Activated naive CD4-positive, alpha-beta T cell treated with anti-CD3 and anti-CD28 coated beads, Interleukin-2, amount 50 U/mL, for 24 hours (primary cell): ENCODE measurements around the gene ATP6AP2.
"Not testable (repeated sequence)": the region's sequence is repeated elsewhere in the genome, so short reads cannot be mapped to it uniquely, and the experiment has no call there.

Source experiments
- H3K27ac Mint-ChIP-seq: one replicate; pipeline ENCODE4 v1.8.0; 2021; ENCODE audit warnings: mild to moderate bottlenecking, mixed read lengths
- H3K27me3 Mint-ChIP-seq: one replicate; pipeline ENCODE4 v1.8.0; 2021; ENCODE audit warnings: mixed read lengths
- H3K36me3 Mint-ChIP-seq: one replicate; pipeline ENCODE4 v1.8.0; 2021; ENCODE audit warnings: mixed read lengths
- H3K4me1 Mint-ChIP-seq: one replicate; pipeline ENCODE4 v1.8.0; 2021; ENCODE audit warnings: mixed read lengths
- H3K4me3 Mint-ChIP-seq: one replicate; pipeline ENCODE4 v1.8.0; 2021; ENCODE audit warnings: mild to moderate bottlenecking, mixed read lengths
- H3K9me3 Mint-ChIP-seq: one replicate; pipeline ENCODE4 v1.8.0; 2021; ENCODE audit warnings: mixed read lengths

Gene ATP6AP2

DNA sequence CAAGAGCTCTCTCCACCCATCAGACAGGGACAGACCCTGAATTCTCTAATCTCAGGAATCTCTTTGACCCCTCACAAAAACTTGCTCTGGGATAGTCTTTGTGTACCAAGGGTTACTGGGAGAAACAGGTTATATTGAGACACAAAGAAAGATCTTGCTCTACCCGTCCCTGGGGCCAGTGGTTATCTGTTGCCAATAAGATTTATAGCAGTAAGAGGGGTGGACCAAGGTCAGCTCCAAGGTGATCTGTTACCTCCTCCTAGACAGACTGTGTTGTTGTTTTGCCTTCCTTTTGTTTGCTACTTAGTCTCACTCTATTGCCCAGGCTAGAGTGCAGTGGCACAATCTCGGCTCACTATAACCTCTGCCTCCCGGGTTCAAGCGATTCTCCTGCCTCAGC lies 16.3 kb upstream of the ATP6AP2 start:
- H3K27ac Mint-ChIP-seq: no peak overlapping the region
- H3K4me1 Mint-ChIP-seq: no peaks in the 10 kb centered on the region
- no peaks in the 10 kb centered on the region for H3K9me3 Mint-ChIP-seq
- H3K4me3 Mint-ChIP-seq: no peak overlapping the region
- no peaks in the 10 kb centered on the region for H3K27me3 Mint-ChIP-seq
- no peaks in the 10 kb centered on the region for H3K36me3 Mint-ChIP-seq

DNA sequence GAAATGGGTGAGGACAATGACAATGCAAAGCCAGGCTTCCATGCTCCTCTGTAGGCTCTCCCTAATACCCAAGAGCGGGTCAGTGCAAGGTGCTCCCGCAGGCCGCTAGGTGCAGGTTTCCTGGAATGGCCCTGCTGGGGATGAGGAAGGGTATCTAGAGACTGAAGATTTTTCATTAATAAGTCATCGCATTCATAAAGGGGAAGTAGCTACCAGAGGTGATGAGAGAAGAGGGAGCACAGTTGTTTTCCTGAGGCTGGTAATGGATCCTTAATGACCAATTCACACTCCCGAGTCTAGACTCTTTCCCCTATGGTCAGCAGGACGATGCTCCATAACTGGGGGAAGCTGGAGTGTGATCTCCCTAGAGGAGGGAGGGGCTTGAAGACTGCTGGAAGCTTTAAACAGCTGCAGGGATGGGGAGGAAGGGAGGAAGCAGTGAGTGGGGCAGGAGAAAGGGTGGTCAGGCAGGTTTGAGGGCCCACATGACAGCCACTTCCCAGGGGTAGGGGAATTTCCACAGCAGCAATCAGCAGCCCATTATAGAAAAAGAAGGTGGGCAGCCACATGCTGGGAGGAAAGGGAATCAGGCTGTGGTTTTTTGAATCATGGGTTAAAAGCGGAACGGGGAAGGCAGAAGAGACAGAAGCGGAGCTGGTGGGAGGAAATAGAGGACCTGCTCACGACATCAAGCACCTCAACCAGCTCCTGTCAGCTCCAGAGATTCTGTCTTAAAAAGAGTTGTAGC lies 10.2 kb upstream of the ATP6AP2 start:
- Mint-ChIP-seq H3K9me3 (no peaks in the 10 kb centered on the region), H3K4me1 (peaks cover 18% of the 10 kb centered on the region), H3K27me3 (no peaks in the 10 kb centered on the region), H3K36me3 (no peaks in the 10 kb centered on the region), H3K4me3 (peak overlapping the region; percentile 86), H3K27ac (peak overlapping the region; percentile 97)

DNA sequence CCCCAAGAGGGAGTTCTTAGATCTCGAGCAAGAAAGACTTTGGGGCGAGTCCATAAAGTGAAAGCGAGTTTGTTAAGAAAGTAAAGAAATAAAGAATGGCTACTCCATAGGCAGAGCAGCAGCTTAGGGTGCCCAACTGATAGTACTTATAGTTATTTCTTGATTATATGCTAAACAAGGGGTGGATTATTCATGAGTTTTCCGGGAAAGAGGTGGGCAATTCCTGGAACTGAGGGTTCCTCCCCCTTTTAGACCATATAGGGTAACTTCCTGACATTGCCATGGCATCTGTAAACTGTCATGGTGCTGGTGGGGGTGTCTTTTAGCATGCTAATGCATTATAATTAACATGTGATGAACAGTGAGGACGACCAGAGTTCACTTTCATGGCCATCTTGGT lies 9.6 kb upstream of the ATP6AP2 start:
- H3K36me3 Mint-ChIP-seq, H3K27me3 Mint-ChIP-seq, H3K9me3 Mint-ChIP-seq: not testable (repeated sequence)
- Mint-ChIP-seq H3K4me3 (peak overlapping the region; percentile 86), H3K27ac (peak overlapping the region; percentile 97), H3K4me1 (peaks cover 18% of the 10 kb centered on the region)

DNA sequence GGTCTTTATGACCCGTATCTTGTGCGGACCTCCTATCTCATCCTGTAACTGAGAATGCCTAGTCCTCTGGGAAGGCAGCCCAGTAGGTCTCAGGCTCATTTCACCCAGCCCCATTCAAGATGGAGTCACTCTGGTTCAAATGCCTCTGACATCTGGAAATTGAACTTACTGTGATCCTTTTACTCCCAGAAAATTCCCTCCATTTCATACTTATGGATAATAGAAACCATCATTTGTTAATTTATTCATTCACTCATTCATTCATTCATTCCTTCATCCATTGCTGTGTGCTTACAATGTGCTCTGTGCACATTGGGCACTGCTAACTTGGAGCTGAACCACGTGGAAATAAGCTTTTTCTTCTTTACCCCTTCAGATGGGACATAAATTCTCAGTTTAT lies 9.2 kb upstream of the ATP6AP2 start:
- peak overlapping the region; percentile 97 for H3K27ac Mint-ChIP-seq

DNA sequence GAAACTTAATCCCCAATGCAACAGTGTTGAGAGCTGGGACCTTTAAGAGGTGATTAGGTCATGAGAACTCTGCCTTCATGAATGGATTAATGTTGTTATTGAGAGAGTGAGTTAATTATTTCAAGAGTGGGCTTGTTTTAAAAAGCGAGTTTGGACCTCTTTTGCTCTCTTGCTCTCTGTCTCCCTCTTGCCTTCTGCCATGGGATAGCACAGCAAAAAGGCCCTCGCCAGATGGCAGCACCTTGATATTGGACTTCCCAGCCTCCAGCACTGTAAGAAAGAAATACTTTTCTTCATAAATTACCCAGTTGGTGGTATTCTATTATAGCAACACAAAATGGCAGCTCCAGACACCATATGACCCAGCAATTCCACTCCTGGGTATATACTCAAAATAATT lies 7.0 kb upstream of the ATP6AP2 start:
- Mint-ChIP-seq H3K4me1 (peaks cover 18% of the 10 kb centered on the region), H3K36me3 (no peaks in the 10 kb centered on the region), H3K27me3 (no peaks in the 10 kb centered on the region), H3K27ac (no peak overlapping the region), H3K9me3 (no peaks in the 10 kb centered on the region), H3K4me3 (no peak overlapping the region)

More for the DNA sequence above, 9.2 kb upstream of the ATP6AP2 start:
- H3K36me3 Mint-ChIP-seq: no peaks in the 10 kb centered on the region
- peak overlapping the region; percentile 86 for H3K4me3 Mint-ChIP-seq
- H3K4me1 Mint-ChIP-seq: peaks cover 18% of the 10 kb centered on the region
- no peaks in the 10 kb centered on the region for H3K27me3 Mint-ChIP-seq
- no peaks in the 10 kb centered on the region for H3K9me3 Mint-ChIP-seq

DNA sequence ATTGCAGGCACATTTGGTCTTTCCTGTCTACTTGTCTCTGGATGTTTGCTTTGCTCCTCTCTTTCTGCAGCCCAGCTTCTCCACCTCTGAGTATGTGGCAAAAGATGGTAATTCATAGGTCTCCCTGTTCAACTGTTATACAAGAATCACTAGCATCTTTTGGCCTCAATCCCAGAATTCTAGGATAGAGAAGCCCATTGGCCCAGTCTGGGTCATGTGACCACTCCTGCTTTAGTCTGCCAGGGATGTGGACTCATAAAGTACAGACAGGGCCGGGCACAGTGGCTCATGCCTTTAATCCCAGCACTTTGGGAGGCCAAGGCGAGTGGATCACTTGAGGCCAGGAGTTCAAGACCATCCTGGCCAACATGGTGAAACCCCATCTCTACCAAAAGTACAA lies 5.4 kb upstream of the ATP6AP2 start:
- H3K9me3 Mint-ChIP-seq, H3K27me3 Mint-ChIP-seq, H3K27ac Mint-ChIP-seq, H3K36me3 Mint-ChIP-seq, H3K4me3 Mint-ChIP-seq: not testable (repeated sequence)
- peaks cover 17% of the 10 kb centered on the region for H3K4me1 Mint-ChIP-seq

DNA sequence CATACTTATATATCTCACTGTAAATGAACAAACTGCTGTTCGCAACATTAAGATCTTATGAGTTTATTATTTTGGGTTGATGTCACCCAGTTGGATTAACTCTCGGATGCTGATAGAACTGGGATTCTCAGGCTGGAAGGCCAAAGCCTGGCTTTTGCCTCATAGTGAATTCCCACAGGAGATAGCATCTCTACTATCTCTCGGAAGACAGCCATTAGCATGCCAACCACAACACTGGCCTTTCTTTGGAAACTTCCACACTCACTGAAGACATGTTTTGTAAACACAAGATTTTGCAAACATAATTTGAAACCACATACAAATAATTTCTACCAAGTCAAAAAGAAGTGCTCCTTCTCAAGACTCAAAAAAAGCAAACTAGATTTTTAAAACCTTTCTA lies 4.5 kb upstream of the ATP6AP2 start:
- H3K4me1 Mint-ChIP-seq: peaks cover 8% of the 10 kb centered on the region
- no peaks in the 10 kb centered on the region for H3K9me3 Mint-ChIP-seq
- no peaks in the 10 kb centered on the region for H3K27me3 Mint-ChIP-seq
- H3K4me3 Mint-ChIP-seq: no peak overlapping the region
- H3K27ac Mint-ChIP-seq: no peak overlapping the region
- H3K36me3 Mint-ChIP-seq: no peaks in the 10 kb centered on the region

DNA sequence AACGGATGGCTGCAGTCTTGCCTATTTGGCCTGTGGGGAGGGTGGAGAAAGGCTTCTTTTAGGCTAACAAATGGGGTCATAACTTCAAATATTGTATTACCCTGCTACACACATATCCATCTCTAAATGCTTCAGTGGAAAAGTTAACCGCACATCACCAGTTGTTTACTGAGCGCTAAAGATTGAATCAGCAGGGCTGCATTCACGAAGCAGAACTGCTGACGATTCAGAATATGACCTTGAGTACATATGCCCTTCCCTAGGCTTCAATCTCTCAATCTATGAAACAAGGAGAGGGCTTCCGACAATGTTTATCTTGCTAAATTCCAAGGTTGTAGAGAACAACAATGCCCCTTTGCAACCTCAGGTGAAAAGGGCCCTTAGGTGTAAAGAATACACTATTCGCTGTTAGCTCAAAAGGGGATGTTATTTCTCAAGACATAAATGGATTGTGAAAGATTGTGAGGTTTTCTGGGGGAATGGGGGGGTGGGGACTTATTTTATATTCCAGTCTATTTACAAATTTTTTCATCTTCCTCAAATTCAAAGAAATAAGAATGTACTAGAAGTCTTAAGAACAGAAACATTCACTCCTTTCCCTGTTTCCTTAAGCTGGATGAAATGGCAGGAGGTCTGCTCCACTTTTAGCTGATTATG lies 2.6 kb upstream of the ATP6AP2 start:
- Mint-ChIP-seq H3K4me3 (no peak overlapping the region), H3K9me3 (no peaks in the 10 kb centered on the region), H3K27ac (no peak overlapping the region), H3K4me1 (peaks cover 19% of the 10 kb centered on the region), H3K36me3 (no peaks in the 10 kb centered on the region), H3K27me3 (no peaks in the 10 kb centered on the region)

DNA sequence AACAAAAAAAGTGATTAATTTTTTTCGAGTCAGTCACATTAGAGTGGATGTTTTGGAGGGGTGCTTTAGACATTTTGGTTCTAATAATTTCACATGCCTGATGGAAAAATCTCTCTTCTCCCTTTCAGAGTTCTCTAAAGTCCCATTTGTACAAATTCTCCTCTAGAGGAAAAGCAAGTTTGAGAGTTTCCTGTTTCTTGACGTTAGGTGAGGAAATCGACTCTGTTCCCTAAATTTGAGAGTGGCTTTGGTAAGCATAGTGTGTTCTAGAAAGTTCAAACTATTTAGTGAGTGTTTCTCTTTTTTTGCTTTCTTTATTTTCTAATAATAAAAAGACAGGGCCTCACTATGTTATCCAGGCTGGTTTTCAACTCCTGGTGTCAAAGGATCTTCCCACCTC lies 1.6 kb upstream of the ATP6AP2 start:
- no peaks in the 10 kb centered on the region for H3K27me3 Mint-ChIP-seq
- H3K9me3 Mint-ChIP-seq: no peaks in the 10 kb centered on the region
- H3K4me1 Mint-ChIP-seq: peaks cover 27% of the 10 kb centered on the region
- H3K36me3 Mint-ChIP-seq: no peaks in the 10 kb centered on the region
- H3K4me3 Mint-ChIP-seq: no peak overlapping the region
- H3K27ac Mint-ChIP-seq: no peak overlapping the region

DNA sequence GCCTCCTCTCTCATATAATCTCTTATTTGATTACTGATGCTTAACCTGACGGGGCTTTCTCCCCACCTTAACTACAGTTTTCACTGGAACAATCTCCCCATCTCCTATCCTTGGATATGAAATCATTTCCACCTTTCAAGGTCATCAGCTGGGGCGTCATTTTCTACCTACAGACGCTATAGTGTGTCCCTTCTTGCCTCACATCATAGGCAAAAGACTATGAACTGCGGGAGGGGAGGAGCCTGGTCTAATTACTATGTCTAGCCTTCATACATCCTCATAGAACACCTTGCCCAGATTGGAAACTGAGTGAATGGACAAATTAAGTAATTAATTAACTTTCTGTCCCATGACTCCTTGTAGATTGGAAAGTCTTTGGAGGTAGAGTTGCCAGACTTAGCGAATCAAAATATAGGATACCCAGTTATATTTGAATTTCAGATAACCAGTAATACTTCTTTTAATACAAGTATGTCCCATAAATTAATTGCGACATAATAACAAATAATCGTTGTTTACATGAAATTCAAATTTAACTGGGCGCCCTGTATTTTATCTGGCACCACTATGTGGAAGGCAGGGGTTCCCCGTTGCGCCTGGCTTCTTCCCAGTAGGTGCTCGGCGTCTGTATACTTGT lies 752 bp upstream of the ATP6AP2 start:
- Mint-ChIP-seq H3K27me3 (no peaks in the 10 kb centered on the region), H3K4me1 (peaks cover 28% of the 10 kb centered on the region), H3K36me3 (no peaks in the 10 kb centered on the region), H3K4me3 (peak overlapping the region; percentile 89), H3K9me3 (no peaks in the 10 kb centered on the region), H3K27ac (peak overlapping the region; percentile 80)

DNA sequence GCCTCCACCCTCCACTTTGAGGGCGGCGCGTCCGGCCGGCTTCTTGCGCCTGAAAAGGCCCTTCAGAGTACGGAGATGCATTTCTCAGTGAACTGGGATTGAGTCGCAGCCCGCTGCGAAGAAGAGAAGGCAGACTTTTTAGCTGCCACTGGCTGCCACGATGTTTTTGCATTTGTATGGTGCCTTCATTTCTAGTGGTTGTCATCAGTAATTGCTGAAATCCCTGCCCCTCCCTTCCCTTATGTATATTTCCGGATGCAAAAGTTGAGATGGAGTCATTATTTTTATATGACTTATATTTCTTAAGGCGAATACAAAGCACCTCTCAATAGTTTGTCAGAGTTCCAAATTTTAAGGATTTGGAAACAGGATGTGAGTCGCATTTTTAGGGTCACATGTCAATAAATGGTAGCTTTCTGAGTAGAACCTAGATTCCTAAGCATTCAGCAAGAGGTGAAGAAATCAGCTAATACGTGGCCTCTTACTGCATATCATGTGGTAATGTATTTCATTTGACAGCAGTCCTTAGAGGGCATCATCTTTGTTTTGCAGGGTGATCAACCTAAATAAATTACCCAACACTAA lies 658 bp downstream of the ATP6AP2 start:
- H3K27me3 Mint-ChIP-seq: no peaks in the 10 kb centered on the region
- H3K4me1 Mint-ChIP-seq: peaks cover 40% of the 10 kb centered on the region
- peak overlapping the region; percentile 74 for H3K27ac Mint-ChIP-seq
- H3K9me3 Mint-ChIP-seq: no peaks in the 10 kb centered on the region
- peak overlapping the region; percentile 85 for H3K4me3 Mint-ChIP-seq
- no peaks in the 10 kb centered on the region for H3K36me3 Mint-ChIP-seq

DNA sequence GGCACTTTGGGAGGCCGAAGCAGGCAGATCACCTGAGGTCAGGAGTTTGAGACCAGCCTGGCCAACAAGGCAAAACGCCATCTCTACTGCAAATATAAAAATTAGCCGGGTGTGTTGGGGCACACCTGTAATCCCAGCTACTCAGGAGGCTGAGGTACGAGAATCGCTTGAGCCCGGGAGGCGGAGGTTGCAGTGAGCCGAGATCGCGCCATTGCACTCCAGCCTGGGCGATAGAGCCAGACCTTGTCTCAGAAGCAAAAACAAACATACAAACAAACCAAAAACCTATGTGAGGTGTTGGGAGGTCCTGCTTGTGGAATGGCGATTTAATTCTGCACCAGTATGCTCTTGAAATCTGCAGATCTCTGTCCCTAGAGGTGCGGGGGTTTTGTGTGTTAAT lies 1.4 kb downstream of the ATP6AP2 start:
- H3K27ac Mint-ChIP-seq: peak overlapping the region; percentile 35
- H3K4me3 Mint-ChIP-seq: peak overlapping the region; percentile 85
- H3K9me3 Mint-ChIP-seq, H3K36me3 Mint-ChIP-seq, H3K27me3 Mint-ChIP-seq: not testable (repeated sequence)
- H3K4me1 Mint-ChIP-seq: peaks cover 42% of the 10 kb centered on the region

DNA sequence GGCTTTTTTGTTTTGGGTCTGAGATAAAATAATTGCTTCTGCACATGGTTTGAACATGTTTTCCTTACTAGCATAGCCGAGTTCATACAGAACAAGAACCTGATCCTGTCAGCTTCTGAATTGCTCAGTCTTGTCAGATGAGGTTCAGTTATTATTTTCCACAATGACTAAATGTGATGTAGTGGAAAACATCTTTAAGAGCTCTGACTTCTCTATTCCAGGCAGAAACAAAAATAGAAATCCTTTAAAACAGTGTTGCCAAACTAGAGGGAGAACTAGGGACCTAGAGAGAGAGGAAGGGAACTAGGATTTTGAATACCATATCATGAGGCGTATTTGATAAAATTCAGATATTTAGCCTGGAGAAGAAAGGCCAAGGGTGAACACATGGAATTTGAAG lies 2.0 kb downstream of the ATP6AP2 start:
- Mint-ChIP-seq H3K4me1 (peaks cover 49% of the 10 kb centered on the region), H3K36me3 (no peaks in the 10 kb centered on the region), H3K27me3 (no peaks in the 10 kb centered on the region), H3K9me3 (no peaks in the 10 kb centered on the region), H3K27ac (peak overlapping the region; percentile 91), H3K4me3 (peak overlapping the region; percentile 70)

DNA sequence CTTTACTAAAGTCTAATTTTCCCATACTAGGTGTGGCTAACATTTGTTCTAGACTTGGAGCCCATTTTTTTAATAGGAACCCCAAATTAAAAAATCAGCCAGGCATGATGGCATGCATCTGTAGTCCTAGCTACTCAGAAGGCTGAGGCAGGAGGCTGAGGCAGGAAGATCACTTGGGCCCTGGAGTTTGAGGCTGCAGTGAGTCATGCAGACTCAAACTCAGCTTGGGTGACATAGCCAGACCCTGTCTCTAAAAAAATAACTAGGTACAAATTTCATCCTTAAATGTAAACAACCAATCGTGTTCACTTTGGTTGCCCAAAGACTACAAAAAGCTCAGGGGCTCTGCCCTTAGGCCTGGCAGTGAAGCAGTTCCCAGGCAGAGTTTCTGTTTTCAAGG lies 6.9 kb downstream of the ATP6AP2 start:
- not testable (repeated sequence) for H3K27me3 Mint-ChIP-seq, H3K36me3 Mint-ChIP-seq, H3K9me3 Mint-ChIP-seq, H3K4me3 Mint-ChIP-seq
- Mint-ChIP-seq H3K4me1 (peaks cover 56% of the 10 kb centered on the region), H3K27ac (peak overlapping the region; percentile 41)

DNA sequence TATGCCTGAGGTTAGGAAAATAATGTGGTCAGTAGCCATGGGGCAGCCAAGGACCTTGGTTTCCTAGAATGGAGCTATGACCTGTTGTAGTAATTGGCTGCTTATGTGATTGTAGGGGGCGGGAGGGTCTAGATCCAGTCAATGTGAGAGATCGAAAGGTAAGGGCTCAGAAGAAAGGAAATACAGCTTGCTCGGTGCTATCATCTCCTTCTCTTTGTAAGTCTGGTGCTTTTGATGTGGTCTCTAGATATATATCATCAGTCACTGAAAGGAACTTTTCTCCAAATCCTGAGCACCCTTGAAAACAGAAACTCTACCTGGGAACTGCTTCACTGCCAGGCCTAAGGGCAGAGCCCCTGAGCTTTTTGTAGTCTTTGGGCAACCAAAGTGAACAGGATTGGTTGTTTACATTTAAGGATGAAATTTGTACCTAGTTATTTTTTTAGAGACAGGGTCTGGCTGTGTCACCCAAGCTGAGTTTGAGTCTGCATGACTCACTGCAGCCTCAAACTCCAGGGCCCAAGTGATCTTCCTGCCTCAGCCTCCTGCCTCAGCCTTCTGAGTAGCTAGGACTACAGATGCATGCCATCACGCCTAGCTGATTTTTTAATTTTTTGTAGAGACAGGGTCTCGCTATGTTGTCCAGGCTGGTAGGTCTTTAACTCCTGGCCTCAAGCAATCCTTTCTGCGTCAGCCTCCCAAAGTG lies 9.0 kb downstream of the ATP6AP2 start:
- H3K27ac Mint-ChIP-seq: peak overlapping the region; percentile 4

More for the DNA sequence above, 9.0 kb downstream of the ATP6AP2 start:
- H3K27me3 Mint-ChIP-seq, H3K9me3 Mint-ChIP-seq: not testable (repeated sequence)
- H3K4me3 Mint-ChIP-seq: peak overlapping the region; percentile 23
- peaks cover 51% of the 10 kb centered on the region for H3K4me1 Mint-ChIP-seq
- peaks cover 13% of the 10 kb centered on the region for H3K36me3 Mint-ChIP-seq
